ENCODE measurements around the gene PPM1F. TPM values are rescaled to one million over a fixed set of nuclear protein-coding genes. Genes with fewer than 3 reads are reported as not detected.

Gene PPM1F
- total RNA-seq, 4 donors from 2014 or later = 18.3 to 29.5 (median 25.8) TPM

- intact Hi-C loops (cut with DNase I; ENCODE audit: low total_unique reads) = no loop called here
- 96 to 97% methylated on average over 14 to 15 of the region's 15 CpGs for WGBS, 2 donors
- H3K4me3 ChIP-seq (ENCODE audit: low read depth, poor library complexity, severe bottlenecking) = no peak overlapping the region
- TF ChIP-seq CTCF (IDR thresholded peaks at IDR 0.05) (no peak), POLR2A (IDR thresholded peaks at IDR 0.05) (no peak)
- DNase-seq (ENCODE audit: low spot score in 2 of 2) = no peak
Measured at GRCh38 chr22:21964234-21964633, 11.6 kb upstream of the PPM1F start.

- TF ChIP-seq POLR2A (IDR thresholded peaks at IDR 0.05) (no peak), CTCF (IDR thresholded peaks at IDR 0.05) (no peak)
- DNase-seq (ENCODE audit: low spot score in 2 of 2) = no peak
- intact Hi-C loops (cut with DNase I; ENCODE audit: low total_unique reads) = no loop called here
- 92 to 93% methylated on average over 10 to 19 of the region's 19 CpGs for WGBS, 2 donors
- H3K4me3 ChIP-seq (ENCODE audit: low read depth, poor library complexity, severe bottlenecking) = no peak overlapping the region
Measured at GRCh38 chr22:21963790-21964211, 11.2 kb upstream of the PPM1F start.

GRCh38 chr22:21963286-21963685, 10.6 kb upstream of the PPM1F start:
- no peak overlapping the region for H3K4me3 ChIP-seq (ENCODE audit: low read depth, poor library complexity, severe bottlenecking)
- no peak for DNase-seq (ENCODE audit: low spot score in 2 of 2)
- WGBS, 2 donors = 95% methylated on average over 7 of the region's 7 CpGs
- TF ChIP-seq POLR2A (IDR thresholded peaks at IDR 0.05) (no peak), CTCF (IDR thresholded peaks at IDR 0.05) (no peak)
- intact Hi-C loops (cut with DNase I; ENCODE audit: low total_unique reads) = no loop called here

GRCh38 chr22:21962655-21962949, 10.0 kb upstream of the PPM1F start:
- WGBS, 2 donors = 93 to 98% methylated on average over 11 of the region's 11 CpGs

GRCh38 chr22:21961886-21962654, 9.4 kb upstream of the PPM1F start:
- TF ChIP-seq POLR2A (IDR thresholded peaks at IDR 0.05) (no peak), CTCF (IDR thresholded peaks at IDR 0.05) (no peak)
- no peak for DNase-seq (ENCODE audit: low spot score in 2 of 2)
- H3K4me3 ChIP-seq (ENCODE audit: low read depth, poor library complexity, severe bottlenecking) = no peak overlapping the region
- intact Hi-C loops (cut with DNase I; ENCODE audit: low total_unique reads) = no loop called here
- WGBS, 2 donors = 84 to 85% methylated on average over 20 to 22 of the region's 23 CpGs

More at GRCh38 chr22:21962655-21962949, 10.0 kb upstream of the PPM1F start:
- no peak overlapping the region for H3K4me3 ChIP-seq (ENCODE audit: low read depth, poor library complexity, severe bottlenecking)
- intact Hi-C loops (cut with DNase I; ENCODE audit: low total_unique reads) = no loop called here
- TF ChIP-seq CTCF (IDR thresholded peaks at IDR 0.05) (no peak), POLR2A (IDR thresholded peaks at IDR 0.05) (no peak)
- DNase-seq (ENCODE audit: low spot score in 2 of 2) = no peak

All from lower leg skin (tissue), 4 donors.